GM19351 (cell line): ENCODE results near the gene TLE2.
"Not testable (repeated sequence)": the region's sequence is repeated elsewhere in the genome, so short reads cannot be mapped to it uniquely, and the experiment has no call there.

Source experiments
- ATAC-seq: cut with Tn5 transposase; IDR thresholded peaks from one replicate; pipeline ENCODE4 v1.9.1; 2021; ENCODE audit warnings: mild to moderate bottlenecking, moderate library complexity; ENCODE audit not compliant: unreplicated experiment

The TLE2 gene

GRCh38 chr19:3038214-3038613 lies 9.1 kb upstream of the TLE2 start:
- ATAC-seq: no peak

GRCh38 chr19:3036977-3037544 lies 8.0 kb upstream of the TLE2 start:
- not testable (repeated sequence) for ATAC-seq

- no peak for ATAC-seq
Observed at GRCh38 chr19:3036119-3036976, 7.3 kb upstream of the TLE2 start.

GRCh38 chr19:3035542-3036118 lies 6.5 kb upstream of the TLE2 start:
- peak; percentile 87 for ATAC-seq

- ATAC-seq: no peak
Observed at GRCh38 chr19:3034656-3035541, 5.8 kb upstream of the TLE2 start.

- no peak for ATAC-seq
Observed at GRCh38 chr19:3034406-3034655, 5.3 kb upstream of the TLE2 start.

GRCh38 chr19:3033595-3034405 lies 4.7 kb upstream of the TLE2 start:
- ATAC-seq: no peak

- no peak for ATAC-seq
Observed at GRCh38 chr19:3031607-3031867, 2.5 kb upstream of the TLE2 start.

GRCh38 chr19:3028305-3029064 lies 595 bp downstream of the TLE2 start:
- no peak for ATAC-seq

GRCh38 chr19:3027981-3028304 lies 1.1 kb downstream of the TLE2 start:
- no peak for ATAC-seq

GRCh38 chr19:3027292-3027691 lies 1.8 kb downstream of the TLE2 start:
- ATAC-seq: no peak

GRCh38 chr19:3026768-3027167 lies 2.3 kb downstream of the TLE2 start:
- ATAC-seq: no peak

- ATAC-seq: no peak
Observed at GRCh38 chr19:3025549-3025886, 3.6 kb downstream of the TLE2 start.

- no peak for ATAC-seq
Observed at GRCh38 chr19:3024870-3025548, 4.1 kb downstream of the TLE2 start.

- no peak for ATAC-seq
Observed at GRCh38 chr19:3024509-3024869, 4.6 kb downstream of the TLE2 start.

- ATAC-seq: no peak
Observed at GRCh38 chr19:3020321-3020960, 8.6 kb downstream of the TLE2 start.

GRCh38 chr19:3019211-3019854 lies 9.7 kb downstream of the TLE2 start:
- ATAC-seq: no peak

GRCh38 chr19:3017923-3018322 lies 11.2 kb downstream of the TLE2 start:
- no peak for ATAC-seq
